Measurements from ENCODE around the gene SH3BGRL2. TPM values are rescaled to one million over a fixed set of nuclear protein-coding genes. Genes with fewer than 3 reads are reported as not detected.

The SH3BGRL2 gene
- total RNA-seq: 25.2 TPM

GRCh38 chr6:79630883-79631692 is at the start of gene SH3BGRL2:
SH3BGRL2 (plus strand) TSS chr6:79631329; CDS start chr6:79631462, 133 bp downstream.

Other genes starting within 250 kb of the SH3BGRL2 start
- gene LCA5, start 93.9 kb upstream of the SH3BGRL2 start, total RNA-seq: 9.3 TPM

Measured in metanephros (tissue), 1 donor.